NCI-H128 (cell line): ENCODE data around the gene PROS1.
"Not testable (repeated sequence)": the region's sequence is repeated elsewhere in the genome, so short reads cannot be mapped to it uniquely, and the experiment has no call there.

Experiments used
- DNase-seq: peaks from one replicate; lab custom pipeline; 2025; ENCODE audit not compliant: unreplicated experiment; lab: John Stamatoyannopoulos, UW

Gene PROS1

DNA sequence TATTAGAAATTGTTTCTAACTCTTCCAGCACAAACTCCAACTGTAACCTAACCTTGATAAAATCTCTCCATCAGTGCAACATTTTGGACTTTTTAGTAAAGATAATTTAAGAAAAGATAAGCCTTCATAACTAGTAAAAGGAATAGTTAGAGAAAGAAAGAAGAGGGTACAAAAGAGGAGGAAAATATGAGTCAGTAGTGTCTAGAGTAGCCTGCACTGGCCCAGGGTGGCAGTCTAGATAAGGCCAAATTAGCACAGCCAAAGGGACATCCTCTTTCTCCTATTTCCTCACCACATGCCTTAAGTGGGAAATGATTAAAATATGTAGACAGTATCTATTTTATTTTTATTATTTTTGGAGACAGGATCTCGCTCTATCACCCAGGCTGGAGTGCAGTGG lies 3.7 kb downstream of the PROS1 start:
- DNase-seq = no peak

DNA sequence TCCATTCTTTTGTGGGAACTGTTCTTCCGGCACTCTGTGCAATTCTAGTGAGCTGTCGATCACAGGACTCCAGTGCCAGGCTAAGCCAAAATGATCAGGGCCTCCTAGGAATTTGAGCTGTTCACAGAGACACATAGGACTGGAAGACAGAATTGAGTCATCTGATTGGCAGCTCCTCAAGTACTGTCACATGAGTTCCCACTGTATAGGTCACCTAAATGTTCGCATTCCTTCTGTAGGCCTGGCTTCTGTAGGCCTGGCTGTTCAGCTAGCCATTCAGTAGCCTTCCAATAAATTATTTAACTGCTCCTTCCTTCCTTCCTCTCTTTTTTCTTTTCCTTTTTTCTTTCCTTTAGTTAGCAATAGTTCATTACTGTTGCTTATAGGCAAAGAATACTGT lies 4.3 kb downstream of the PROS1 start:
- DNase-seq = no peak

GRCh38 chr3:93965106-93965505 lies 8.6 kb downstream of the PROS1 start:
- DNase-seq = not testable (repeated sequence)

GRCh38 chr3:93962798-93963197 lies 10.9 kb downstream of the PROS1 start:
- no peak for DNase-seq

- DNase-seq = no peak
Observed at GRCh38 chr3:93961489-93961888, 12.2 kb downstream of the PROS1 start.

- DNase-seq = no peak
Observed at GRCh38 chr3:93961026-93961425, 12.7 kb downstream of the PROS1 start.

- DNase-seq = not testable (repeated sequence)
Observed at GRCh38 chr3:93949958-93950357, 23.7 kb downstream of the PROS1 start.

DNA sequence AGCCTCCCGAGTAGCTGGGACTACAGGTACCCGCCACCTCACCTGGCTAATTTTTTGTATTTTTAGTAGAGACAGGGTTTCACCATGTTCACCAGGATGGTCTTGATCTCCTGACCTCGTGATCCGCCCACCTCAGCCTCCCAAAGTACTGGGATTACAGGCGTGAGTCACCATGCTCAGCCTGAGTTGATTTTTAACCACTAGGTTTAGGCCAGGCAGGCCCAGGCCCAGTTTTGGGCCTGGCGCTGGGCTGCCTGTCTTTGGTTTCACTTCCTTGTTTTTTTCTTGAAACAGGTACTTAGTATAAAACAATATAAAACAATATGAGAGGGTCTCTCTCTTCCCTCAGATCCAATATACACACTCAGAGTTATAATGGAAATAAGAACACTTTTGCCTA lies 36.2 kb downstream of the PROS1 start:
- not testable (repeated sequence) for DNase-seq

GRCh38 chr3:93936549-93936948 lies 37.1 kb downstream of the PROS1 start:
- DNase-seq = no peak

DNA sequence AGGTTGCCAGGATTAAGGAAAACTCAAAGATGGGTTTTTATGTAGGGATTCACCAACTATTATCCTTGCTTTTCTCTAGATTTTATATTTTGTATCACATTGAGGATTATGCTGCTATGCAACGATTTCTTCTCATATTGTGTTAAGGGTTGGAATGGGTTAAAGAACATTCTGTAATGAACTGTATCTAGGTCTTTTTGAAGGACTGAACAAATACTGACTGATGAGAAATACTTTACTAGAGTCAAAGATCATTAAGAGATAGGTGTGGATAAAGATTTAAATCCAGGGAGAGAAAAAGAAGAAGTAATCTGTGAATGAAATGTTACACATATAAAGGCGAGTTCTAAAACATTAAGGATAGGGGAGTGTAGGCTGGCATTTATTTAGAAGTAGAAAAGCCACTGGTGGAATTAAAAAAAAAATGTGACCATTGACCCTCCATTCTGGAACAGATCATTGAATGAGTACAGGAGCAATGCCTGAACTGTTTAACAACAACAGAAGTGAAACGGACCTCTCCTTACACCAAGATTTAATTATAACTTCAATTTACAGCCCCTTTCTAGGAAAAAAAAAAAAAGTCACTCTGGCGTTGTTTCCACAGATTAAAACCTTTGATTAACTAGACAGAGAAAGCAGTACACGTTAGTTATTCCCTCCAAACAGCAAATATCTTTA lies 39.2 kb downstream of the PROS1 start:
- DNase-seq = no peak

GRCh38 chr3:93931597-93932229 lies 42.0 kb downstream of the PROS1 start:
- no peak for DNase-seq

DNA sequence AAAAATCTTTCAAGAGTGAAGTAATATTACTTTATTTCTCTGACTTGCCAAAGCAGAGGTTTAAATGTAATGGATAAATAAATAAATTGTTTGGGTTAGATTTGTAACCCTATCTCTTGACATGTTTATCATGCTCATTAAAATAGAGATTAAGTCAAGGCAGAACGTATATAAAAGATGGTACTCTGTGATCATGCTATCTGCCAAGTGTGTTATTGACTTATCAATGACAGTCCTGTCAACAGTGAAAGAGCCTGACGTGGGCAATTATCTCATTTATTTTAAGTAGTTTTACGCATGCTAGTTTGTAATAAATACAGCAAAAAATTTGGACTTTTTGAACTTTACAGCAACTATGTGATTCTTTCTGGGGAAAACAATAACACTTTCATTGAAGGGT lies 43.7 kb downstream of the PROS1 start:
- no peak for DNase-seq

- no peak for DNase-seq
Observed at GRCh38 chr3:93926789-93927188, 46.9 kb downstream of the PROS1 start.

DNA sequence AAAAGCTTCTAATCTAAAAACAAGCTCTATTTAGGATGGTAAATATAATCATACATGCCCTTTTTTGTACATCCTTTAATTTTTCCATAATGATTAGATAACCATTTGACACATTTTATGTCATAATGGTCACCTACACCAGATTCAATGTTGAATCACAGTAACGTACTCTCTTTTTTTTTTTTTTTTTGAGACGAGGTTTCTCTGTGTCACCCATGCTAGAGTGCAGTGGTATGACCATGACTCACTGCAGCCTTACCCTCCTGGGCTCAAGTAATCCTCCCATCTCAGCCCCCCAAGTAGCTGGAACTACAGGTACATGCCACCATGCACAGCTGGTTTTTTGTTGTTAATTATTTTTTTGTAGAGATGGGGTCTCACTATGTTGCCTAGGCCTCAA lies 49.2 kb downstream of the PROS1 start:
- DNase-seq = no peak

GRCh38 chr3:93923006-93923405 lies 50.7 kb downstream of the PROS1 start:
- no peak for DNase-seq

DNA sequence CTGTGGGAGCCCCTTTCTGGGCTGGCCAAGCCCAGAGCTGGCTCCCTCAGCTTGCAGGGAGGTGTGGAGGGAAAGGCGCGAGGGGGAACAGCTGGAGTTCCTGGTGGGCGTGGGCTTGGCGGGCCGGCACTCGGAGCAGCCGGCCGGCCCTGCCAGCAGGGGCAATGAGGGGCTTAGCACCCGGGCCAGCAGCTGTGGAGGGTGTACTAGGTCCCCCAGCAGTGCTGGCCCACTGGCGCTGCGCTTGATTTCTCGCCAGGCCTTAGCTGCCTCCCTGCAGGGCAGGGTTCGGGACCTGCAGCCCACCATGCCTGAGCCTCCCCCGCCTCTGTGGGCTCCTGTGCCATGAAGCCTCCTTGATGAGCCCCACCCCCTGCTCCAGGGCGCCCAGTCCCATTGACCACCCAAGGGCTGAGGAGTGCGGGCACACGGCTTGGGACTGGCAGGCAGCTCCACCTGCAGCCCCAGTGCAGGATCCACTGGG lies 56.1 kb downstream of the PROS1 start:
- DNase-seq = not testable (repeated sequence)

DNA sequence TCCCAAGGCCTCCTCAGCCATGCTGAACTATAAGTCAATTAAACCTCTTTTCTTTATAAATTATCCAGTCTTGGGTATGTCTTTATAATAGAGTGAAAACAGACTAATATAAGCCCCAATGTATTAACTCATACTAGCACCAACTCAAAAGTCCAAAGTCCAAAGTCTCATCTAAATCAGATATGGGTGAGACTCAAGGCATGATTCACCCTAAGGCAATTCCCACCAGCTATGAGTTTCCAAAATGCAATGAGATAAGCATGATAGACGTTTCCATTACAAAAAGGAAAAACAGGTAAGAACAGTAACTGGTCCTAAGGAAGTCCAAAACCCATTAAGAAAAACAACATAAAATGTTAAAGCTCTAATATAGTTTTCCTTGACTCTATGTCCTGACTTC lies 60.1 kb downstream of the PROS1 start:
- not testable (repeated sequence) for DNase-seq

- no peak for DNase-seq
Observed at GRCh38 chr3:93911206-93911605, 62.5 kb downstream of the PROS1 start.

GRCh38 chr3:93910097-93910496 lies 63.6 kb downstream of the PROS1 start:
- no peak for DNase-seq

DNA sequence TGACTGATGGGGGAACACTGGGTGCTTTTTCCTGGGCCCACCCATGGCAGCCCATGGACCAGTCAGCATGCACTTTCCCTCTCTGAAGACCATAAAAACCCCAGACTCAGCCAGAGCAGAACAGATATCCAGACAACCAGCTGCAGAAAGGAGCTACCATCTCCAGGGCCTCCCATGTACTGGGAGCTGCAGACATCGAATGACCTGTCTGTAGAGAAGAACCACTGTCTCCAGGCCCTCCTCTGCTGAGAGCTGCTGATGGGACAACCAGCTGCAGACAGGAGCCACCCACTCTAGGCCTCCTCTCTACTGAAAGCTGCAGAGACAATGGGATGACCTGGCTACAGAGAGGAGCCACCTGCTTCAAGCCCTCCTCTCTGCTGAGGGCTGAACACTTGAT lies 66.6 kb downstream of the PROS1 start:
- DNase-seq = no peak

GRCh38 chr3:93906245-93906644 lies 67.5 kb downstream of the PROS1 start:
- DNase-seq = no peak

GRCh38 chr3:93904568-93904967 lies 69.1 kb downstream of the PROS1 start:
- no peak for DNase-seq
